ENCODE results near the gene CCDC186. TPM values are rescaled to one million over a fixed set of nuclear protein-coding genes. Genes with fewer than 3 reads are reported as not detected.

CCDC186 gene
- total RNA-seq, 1 experiment from 2014 or later = 6.8 TPM

DNA sequence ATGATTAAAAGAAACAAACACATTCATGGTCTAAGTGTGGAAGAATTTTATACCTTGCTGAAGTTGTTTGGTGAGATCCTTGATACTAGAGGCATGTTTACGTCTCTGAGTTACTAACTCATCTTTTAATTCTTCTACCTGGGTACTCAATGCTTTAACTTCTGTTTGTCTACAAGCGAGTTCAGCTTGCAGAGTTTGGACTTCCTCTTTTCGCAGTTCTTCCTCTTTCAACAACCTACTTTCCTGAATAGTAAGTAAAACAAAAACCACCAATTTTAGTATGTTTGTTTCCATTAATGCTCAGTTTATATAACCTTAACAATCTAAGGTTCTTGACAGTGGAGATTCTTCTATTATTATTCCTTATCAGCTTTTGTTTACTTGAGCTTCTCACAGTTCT is 42.9 kb downstream of the CCDC186 start:
- in situ Hi-C loops (cut with HindIII; ENCODE audit: low sequenced_read_pairs) = no loop called here
- no peak for DNase-seq (ENCODE audit: low spot score)

DNA sequence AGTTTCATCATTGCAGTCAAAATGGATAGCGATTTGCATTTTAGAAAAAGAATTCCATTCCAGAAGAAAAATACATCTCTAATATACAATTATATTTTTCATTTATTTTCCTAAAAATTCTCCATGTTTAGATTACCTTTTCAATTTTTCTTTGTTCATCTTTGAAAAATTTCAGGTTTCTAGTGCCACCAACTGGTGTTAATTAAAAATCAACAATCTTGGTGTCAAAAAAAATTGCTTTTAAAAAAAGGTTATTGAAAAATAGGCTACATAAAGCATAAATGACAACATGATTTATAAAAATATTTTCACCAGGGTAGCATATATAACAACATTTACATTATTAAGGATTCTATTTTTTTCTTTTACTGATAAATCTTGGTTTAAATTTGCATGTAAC is 53.0 kb downstream of the CCDC186 start:
- no peak for DNase-seq (ENCODE audit: low spot score)
- in situ Hi-C loops (cut with HindIII; ENCODE audit: low sequenced_read_pairs) = no loop called here

DNA sequence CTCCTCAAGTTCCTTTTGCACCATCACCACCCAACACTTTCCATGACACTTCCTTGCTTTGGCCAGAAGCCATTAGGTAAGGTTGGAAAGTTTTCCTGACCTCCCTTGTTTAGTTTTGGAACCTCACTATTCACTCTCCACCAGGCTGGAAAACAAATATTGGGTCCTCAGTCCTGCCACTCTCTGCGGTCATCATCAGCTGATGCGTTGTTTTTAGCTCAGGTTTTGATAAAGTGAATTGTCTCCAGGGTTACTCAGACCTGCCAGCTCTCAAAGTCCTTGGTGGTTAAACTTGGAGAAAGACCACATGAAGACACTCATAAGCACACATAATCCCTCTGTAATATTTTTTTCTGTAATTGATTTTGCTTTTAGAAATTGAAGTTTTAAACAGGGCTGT is 55.5 kb downstream of the CCDC186 start:
- in situ Hi-C loops (cut with HindIII; ENCODE audit: low sequenced_read_pairs) = no loop called here
- DNase-seq (ENCODE audit: low spot score) = no peak

- DNase-seq (ENCODE audit: low spot score) = no peak
- in situ Hi-C loops (cut with HindIII; ENCODE audit: low sequenced_read_pairs) = no loop called here
Observed at GRCh38 chr10:114117728-114118127, 56.3 kb downstream of the CCDC186 start.

DNA sequence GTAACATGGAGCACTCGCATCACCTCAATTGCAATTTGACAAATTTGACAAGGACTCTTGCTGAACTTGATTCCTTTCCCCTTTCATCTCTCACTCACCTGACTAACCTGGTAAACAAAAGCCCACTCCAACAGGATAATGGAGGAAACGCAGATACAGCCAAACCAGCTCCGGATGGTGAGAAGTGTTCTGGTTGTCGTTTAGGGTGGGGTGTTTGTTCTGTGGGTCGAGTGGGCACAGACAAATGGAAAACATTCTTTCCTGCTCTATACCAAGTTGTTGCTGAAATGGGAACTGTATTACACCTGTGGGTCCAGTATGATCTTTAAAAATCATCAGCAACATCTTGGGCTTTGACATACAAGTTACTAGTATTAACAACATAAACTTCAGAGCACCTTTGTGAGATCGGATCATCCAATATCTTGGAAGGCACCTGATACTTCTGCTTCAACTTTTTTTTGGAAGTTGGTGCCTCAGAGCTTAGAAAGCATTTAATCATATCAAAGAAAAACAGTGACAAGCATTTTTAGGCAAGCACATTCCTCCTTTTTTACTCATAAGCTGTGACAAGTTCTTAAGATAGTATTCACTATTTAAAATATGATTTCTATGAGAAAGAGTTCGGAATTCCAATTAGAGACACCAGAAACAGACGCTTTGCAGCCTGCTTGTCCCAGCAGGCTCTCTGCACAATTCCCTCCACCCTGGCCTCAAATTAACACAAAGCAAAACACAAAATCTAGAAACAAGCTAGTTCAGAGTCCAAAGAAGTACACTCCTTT is 58.1 kb downstream of the CCDC186 start:
- in situ Hi-C loops (cut with HindIII; ENCODE audit: low sequenced_read_pairs) = no loop called here
- DNase-seq (ENCODE audit: low spot score) = no peak

GRCh38 chr10:114110174-114110972 is 63.6 kb downstream of the CCDC186 start:
- DNase-seq (ENCODE audit: low spot score) = no peak
- in situ Hi-C loops (cut with HindIII; ENCODE audit: low sequenced_read_pairs) = no loop called here

GRCh38 chr10:114103284-114103683 is 70.7 kb downstream of the CCDC186 start:
- in situ Hi-C loops (cut with HindIII; ENCODE audit: low sequenced_read_pairs) = no loop called here
- DNase-seq (ENCODE audit: low spot score) = peak; percentile 73

- in situ Hi-C loops (cut with HindIII; ENCODE audit: low sequenced_read_pairs) = no loop called here
- DNase-seq (ENCODE audit: low spot score) = no peak
Observed at GRCh38 chr10:114102256-114102655, 71.7 kb downstream of the CCDC186 start.

DNA sequence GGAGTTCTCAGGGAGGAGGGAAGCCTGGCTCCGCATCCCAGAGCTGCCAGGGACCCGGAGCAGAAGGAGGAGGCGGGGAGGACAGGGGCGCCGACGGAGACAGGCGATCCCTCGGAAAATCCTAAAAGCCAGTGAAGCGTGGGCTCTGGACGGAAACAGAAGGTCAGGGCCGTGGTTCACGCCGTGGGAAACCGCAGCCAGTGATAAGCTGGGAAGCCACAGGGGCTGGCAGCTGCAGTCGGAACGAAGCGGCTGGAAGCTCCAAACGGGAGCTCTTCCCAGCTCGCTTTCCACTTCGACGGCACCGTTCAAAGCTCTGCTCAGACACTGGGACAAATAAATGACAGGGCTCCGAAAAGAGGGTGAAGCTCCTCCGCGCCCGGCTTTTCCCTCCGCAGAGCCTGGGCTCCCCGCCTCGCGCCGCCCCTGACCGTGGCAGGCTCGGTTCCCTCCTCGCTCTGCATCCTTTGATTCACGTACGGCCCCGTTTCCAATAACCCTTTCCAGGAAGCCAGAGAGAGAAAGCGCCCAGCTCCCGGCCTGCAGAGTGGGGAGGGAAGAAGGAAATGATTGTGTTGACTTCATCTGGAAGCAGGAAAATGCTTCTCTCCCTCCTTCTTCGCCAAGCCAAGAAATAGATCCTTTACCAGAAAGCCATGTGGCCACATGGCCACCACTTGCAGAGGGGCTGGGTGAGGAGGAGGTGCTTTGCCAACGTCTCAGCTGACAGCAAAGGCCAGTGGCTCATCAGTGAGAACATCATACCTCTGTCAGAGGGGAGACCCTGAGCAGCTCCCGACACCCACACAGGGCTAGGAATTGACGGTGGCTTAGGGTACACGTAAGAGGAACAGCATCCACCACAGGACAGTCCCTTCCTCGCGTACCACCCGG is 72.9 kb downstream of the CCDC186 start:
- DNase-seq (ENCODE audit: low spot score) = no peak
- in situ Hi-C loops (cut with HindIII; ENCODE audit: low sequenced_read_pairs) = no loop called here

DNA sequence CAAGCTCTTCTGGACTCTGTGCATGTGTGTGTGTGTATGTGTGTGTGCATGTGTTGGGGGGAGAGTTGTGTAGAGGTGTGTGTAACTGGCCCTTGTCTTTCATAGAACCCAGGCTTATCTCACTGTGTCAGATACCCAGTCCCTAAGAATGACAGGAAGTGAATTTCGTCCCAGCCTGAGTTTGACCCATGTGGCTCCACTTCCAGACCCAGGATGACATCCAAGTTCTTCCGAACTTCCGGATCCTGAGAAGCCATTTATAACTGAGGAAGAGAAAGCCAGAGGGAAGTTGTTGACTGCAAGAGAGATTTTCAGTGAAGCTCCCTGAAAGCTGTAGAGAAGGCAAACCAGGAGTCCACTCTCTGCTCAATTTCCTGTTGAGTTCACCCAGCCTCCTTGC is 77.1 kb downstream of the CCDC186 start:
- in situ Hi-C loops (cut with HindIII; ENCODE audit: low sequenced_read_pairs) = no loop called here
- no peak for DNase-seq (ENCODE audit: low spot score)

- no peak for DNase-seq (ENCODE audit: low spot score)
- in situ Hi-C loops (cut with HindIII; ENCODE audit: low sequenced_read_pairs) = no loop called here
Observed at GRCh38 chr10:114095559-114096337, 78.3 kb downstream of the CCDC186 start.

- no peak for DNase-seq (ENCODE audit: low spot score)
- in situ Hi-C loops (cut with HindIII; ENCODE audit: low sequenced_read_pairs) = no loop called here
Observed at GRCh38 chr10:114094795-114095194, 79.2 kb downstream of the CCDC186 start.

- in situ Hi-C loops (cut with HindIII; ENCODE audit: low sequenced_read_pairs) = no loop called here
- DNase-seq (ENCODE audit: low spot score) = no peak
Observed at GRCh38 chr10:114087655-114088054, 86.3 kb downstream of the CCDC186 start.

DNA sequence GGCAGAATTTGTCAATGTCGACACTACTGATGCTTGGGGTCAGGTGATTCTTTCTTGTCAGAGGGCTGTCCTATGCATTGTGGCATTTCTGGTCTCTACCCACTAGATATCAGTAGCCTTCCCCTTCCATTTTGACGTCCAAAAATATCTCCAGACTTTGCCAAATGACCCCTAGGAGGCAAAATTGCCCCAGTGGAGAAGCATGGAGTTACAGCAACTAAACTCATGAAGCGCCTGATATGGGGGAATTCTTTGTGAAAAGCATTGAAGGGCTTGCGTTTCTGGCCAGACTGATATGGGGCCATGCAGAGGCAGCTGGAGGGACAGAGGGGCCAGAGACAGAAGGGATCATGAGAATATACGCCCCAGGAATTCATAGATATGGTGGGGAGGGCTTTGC is 86.7 kb downstream of the CCDC186 start:
- no peak for DNase-seq (ENCODE audit: low spot score)
- in situ Hi-C loops (cut with HindIII; ENCODE audit: low sequenced_read_pairs) = no loop called here

GRCh38 chr10:114084215-114084614 is 89.8 kb downstream of the CCDC186 start:
- in situ Hi-C loops (cut with HindIII; ENCODE audit: low sequenced_read_pairs) = no loop called here
- DNase-seq (ENCODE audit: low spot score) = no peak

DNA sequence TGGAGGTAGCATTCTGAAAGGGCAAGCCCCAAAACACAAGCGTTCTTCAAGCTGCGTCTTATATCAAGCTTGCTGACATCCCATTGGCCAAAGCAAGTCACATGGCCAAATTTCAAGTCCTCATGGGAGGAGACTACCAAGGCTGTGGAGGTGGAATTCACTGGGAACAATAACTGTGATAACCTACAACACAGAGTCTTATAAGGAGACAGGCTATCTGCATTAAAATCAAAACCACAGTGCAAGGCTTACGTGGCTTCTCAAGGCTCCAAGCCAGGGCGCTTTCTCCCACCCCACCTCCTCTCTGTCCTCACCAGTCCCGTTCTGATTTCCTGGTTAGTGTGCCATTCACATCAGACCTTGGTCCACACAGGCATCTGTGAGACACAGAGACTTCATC is 91.0 kb downstream of the CCDC186 start:
- DNase-seq (ENCODE audit: low spot score) = no peak
- in situ Hi-C loops (cut with HindIII; ENCODE audit: low sequenced_read_pairs) = no loop called here

GRCh38 chr10:114081911-114082583 is 92.0 kb downstream of the CCDC186 start:
- no peak for DNase-seq (ENCODE audit: low spot score)
- in situ Hi-C loops (cut with HindIII; ENCODE audit: low sequenced_read_pairs) = no loop called here

DNA sequence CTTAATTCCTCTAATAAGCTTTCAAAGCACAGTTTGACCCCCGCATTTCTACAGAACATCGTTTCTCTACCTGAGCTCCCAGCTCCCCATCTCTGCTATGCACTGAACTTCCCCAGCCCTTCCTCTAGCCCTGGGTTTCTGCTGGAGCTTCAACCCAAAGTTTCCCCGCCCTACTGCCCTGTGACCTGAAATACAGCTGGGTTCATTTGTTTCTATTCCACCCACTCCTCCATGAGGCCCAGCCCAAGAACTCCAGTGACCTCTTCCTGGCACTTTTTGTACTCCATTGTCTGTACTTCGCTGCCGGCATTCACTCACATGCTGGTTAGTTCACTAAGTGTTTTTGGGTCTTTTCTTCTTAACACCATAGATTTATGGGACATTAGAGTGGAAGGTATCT is 94.6 kb downstream of the CCDC186 start:
- DNase-seq (ENCODE audit: low spot score) = no peak
- in situ Hi-C loops (cut with HindIII; ENCODE audit: low sequenced_read_pairs) = no loop called here

Measured in G401 (cell line).